ENCODE results near the gene ZCCHC24. TPM values are rescaled to one million over a fixed set of nuclear protein-coding genes. Genes with fewer than 3 reads are reported as not detected.

ZCCHC24 gene
- polyA plus RNA-seq, 4 donors = 0.89 to 13.0 (median 11.4) TPM

DNA sequence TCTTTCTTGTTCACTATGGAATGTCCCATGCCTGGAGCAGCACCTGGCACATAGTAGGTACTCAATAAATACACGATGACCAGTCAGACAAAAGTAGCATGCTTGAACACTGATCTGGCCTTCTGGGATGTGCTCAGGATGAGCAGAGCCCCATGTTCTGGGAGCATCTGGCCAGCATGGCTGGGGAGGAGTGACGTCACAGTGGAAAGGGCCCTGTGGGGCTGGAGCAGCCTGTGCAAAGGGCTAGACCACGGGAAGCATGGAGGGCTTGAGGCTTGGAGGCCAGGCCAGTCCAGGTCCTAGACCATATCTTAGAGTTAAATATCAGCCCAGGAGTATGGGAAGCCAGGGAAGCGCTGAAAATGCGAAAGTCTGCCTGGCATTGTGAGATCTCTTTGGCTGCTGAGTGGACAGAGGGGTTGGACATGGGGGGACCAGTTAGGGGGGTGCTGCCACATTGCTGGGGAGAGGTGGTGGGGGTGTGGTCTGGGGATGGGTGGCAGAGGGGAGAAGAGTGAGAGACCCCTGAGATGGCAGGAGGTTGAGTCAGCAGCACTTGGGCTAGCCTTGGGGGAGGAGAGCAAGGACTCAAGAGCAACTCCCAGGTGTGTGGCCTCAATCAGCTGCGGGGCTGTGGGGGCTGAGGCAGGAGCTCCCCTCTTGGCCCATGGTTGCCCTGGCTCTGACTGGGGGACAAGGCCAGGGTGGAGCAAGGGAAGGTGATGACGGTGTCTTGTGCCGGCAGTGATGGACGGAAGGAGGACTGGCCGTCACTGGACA, 34.9 kb downstream of the ZCCHC24 start:
- peak overlapping the region in 1 of 3 donors; percentile 12 for H3K27ac ChIP-seq (ENCODE audit: low read depth in 1 of 3, low read length in 2 of 3)
- H3K27me3 ChIP-seq (ENCODE audit: control insufficient read depth in 3 of 3, insufficient read depth in 3 of 3, low read length in 3 of 3) = no peaks in the 10 kb centered on the region
- no peak for DNase-seq
- H3K9me3 ChIP-seq (ENCODE audit: control insufficient read depth in 2 of 2, insufficient read depth in 1 of 2, low read depth in 1 of 2, low read length in 1 of 2) = no peaks in the 10 kb centered on the region
- peaks cover 0 to 23% (median 0%) of the 10 kb centered on the region in 3 donors for H3K4me1 ChIP-seq (ENCODE audit: control insufficient read depth in 3 of 3, insufficient read depth in 2 of 3, low read depth in 1 of 3, low read length in 2 of 3)
- FAIRE-seq = no peak
- WGBS, 3 donors = 83 to 86% (median 84%) methylated on average over 10 of the region's 10 CpGs
- no peak overlapping the region for H3K4me3 ChIP-seq (ENCODE audit: low read depth in 1 of 3, low read length in 3 of 3)
- H3K36me3 ChIP-seq (ENCODE audit: control insufficient read depth in 3 of 3, insufficient read depth in 2 of 3, low read depth in 1 of 3, low read length in 3 of 3) = peaks cover 0 to 36% (median 0%) of the 10 kb centered on the region in 3 donors

DNA sequence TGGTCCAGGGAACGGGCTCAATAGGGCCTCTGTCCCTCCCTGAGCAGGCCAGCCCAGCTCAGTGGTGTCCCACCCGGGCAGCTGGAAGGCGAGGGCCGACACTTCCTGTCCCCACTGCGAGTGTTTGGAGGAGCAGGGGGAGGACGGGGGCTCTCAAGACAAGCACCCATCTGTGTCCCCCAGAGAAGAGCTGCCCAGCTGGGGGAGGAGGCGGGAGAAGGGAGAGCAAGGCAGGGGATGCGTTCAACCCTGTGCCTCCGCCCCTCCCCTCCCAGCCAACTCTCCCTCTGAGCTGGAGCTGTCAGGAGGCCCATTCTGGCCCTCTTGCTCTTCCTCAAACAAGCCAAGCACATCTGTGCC, 35.7 kb downstream of the ZCCHC24 start:
- FAIRE-seq = no peak
- no peaks in the 10 kb centered on the region for H3K9me3 ChIP-seq (ENCODE audit: control insufficient read depth in 2 of 2, insufficient read depth in 1 of 2, low read depth in 1 of 2, low read length in 1 of 2)
- H3K4me1 ChIP-seq (ENCODE audit: control insufficient read depth in 3 of 3, insufficient read depth in 2 of 3, low read depth in 1 of 3, low read length in 2 of 3) = peaks cover 0 to 23% (median 2%) of the 10 kb centered on the region in 3 donors
- no peak for DNase-seq
- H3K27ac ChIP-seq (ENCODE audit: low read depth in 1 of 3, low read length in 2 of 3) = no peak overlapping the region
- no peaks in the 10 kb centered on the region for H3K27me3 ChIP-seq (ENCODE audit: control insufficient read depth in 3 of 3, insufficient read depth in 3 of 3, low read length in 3 of 3)
- 62 to 87% (median 75%) methylated on average over 9 of the region's 9 CpGs for WGBS, 3 donors
- H3K36me3 ChIP-seq (ENCODE audit: control insufficient read depth in 3 of 3, insufficient read depth in 2 of 3, low read depth in 1 of 3, low read length in 3 of 3) = peaks cover 0 to 29% (median 0%) of the 10 kb centered on the region in 3 donors
- no peak overlapping the region for H3K4me3 ChIP-seq (ENCODE audit: low read depth in 1 of 3, low read length in 3 of 3)

DNA sequence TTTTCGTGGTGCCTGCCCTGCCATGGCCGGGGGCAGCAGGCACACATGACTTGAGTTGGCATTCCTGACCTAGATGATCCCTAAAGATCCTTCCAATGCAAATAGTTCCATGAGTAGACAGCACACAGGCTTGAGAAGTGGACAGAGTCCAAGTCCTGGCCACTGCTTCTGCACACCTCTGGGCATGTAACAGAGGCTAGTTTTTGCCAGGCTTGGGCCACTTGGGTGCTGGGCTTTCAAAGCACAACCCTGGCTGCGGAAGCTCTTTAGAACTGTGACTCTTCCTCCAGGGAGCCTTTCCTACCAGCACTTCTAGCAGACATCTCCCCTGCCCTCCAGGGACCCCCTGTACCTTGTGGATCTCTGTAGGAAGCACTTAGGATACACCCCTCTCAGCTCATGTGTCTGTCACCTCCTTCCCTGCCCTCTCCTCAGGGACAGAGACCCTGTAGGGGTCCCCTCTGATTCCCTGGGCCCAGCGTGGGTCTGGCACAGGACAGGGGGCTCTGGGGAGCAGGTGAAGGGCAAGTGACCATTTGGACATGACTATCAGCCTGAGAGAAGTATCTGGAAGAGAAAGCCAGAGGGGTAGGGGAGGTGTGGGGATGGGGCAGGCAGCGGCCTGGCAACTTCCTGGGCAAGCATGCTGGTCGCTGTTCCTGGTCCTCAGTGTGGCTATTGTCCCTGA, 36.2 kb downstream of the ZCCHC24 start:
- Histone ChIP-seq H3K36me3 (ENCODE audit: control insufficient read depth in 3 of 3, insufficient read depth in 2 of 3, low read depth in 1 of 3, low read length in 3 of 3) (peaks cover 0 to 29% (median 0%) of the 10 kb centered on the region in 3 donors), H3K27me3 (ENCODE audit: control insufficient read depth in 3 of 3, insufficient read depth in 3 of 3, low read length in 3 of 3) (no peaks in the 10 kb centered on the region), H3K27ac (ENCODE audit: low read depth in 1 of 3, low read length in 2 of 3) (no peak overlapping the region), H3K4me1 (ENCODE audit: control insufficient read depth in 3 of 3, insufficient read depth in 2 of 3, low read depth in 1 of 3, low read length in 2 of 3) (peaks cover 0 to 28% (median 2%) of the 10 kb centered on the region in 3 donors), H3K9me3 (ENCODE audit: control insufficient read depth in 2 of 2, insufficient read depth in 1 of 2, low read depth in 1 of 2, low read length in 1 of 2) (no peaks in the 10 kb centered on the region), H3K4me3 (ENCODE audit: low read depth in 1 of 3, low read length in 3 of 3) (no peak overlapping the region)
- FAIRE-seq (no peak), DNase-seq (no peak)
- 77 to 87% (median 79%) methylated on average over 6 of the region's 6 CpGs for WGBS, 3 donors

GRCh38 chr10:79407811-79408795, 37.3 kb downstream of the ZCCHC24 start:
- FAIRE-seq (no peak), DNase-seq (no peak)
- peaks cover 0 to 35% (median 8%) of the 10 kb centered on the region in 3 donors for H3K4me1 ChIP-seq (ENCODE audit: control insufficient read depth in 3 of 3, insufficient read depth in 2 of 3, low read depth in 1 of 3, low read length in 2 of 3)
- no peaks in the 10 kb centered on the region for H3K9me3 ChIP-seq (ENCODE audit: control insufficient read depth in 2 of 2, insufficient read depth in 1 of 2, low read depth in 1 of 2, low read length in 1 of 2)
- 70 to 86% (median 80%) methylated on average over 17 of the region's 17 CpGs for WGBS, 3 donors
- peak overlapping the region in 1 of 3 donors; percentile 23 for H3K27ac ChIP-seq (ENCODE audit: low read depth in 1 of 3, low read length in 2 of 3)
- H3K4me3 ChIP-seq (ENCODE audit: low read depth in 1 of 3, low read length in 3 of 3) = no peak overlapping the region
- H3K27me3 ChIP-seq (ENCODE audit: control insufficient read depth in 3 of 3, insufficient read depth in 3 of 3, low read length in 3 of 3) = no peaks in the 10 kb centered on the region
- peaks cover 0 to 22% (median 0%) of the 10 kb centered on the region in 3 donors for H3K36me3 ChIP-seq (ENCODE audit: control insufficient read depth in 3 of 3, insufficient read depth in 2 of 3, low read depth in 1 of 3, low read length in 3 of 3)

- no peaks in the 10 kb centered on the region for H3K27me3 ChIP-seq (ENCODE audit: control insufficient read depth in 3 of 3, insufficient read depth in 3 of 3, low read length in 3 of 3)
- peaks cover 0 to 35% (median 8%) of the 10 kb centered on the region in 3 donors for H3K4me1 ChIP-seq (ENCODE audit: control insufficient read depth in 3 of 3, insufficient read depth in 2 of 3, low read depth in 1 of 3, low read length in 2 of 3)
- FAIRE-seq (no peak), DNase-seq (no peak)
- peaks cover 0 to 20% (median 0%) of the 10 kb centered on the region in 3 donors for H3K36me3 ChIP-seq (ENCODE audit: control insufficient read depth in 3 of 3, insufficient read depth in 2 of 3, low read depth in 1 of 3, low read length in 3 of 3)
- peak overlapping the region in 1 of 3 donors; percentile 22 for H3K27ac ChIP-seq (ENCODE audit: low read depth in 1 of 3, low read length in 2 of 3)
- no peak overlapping the region for H3K4me3 ChIP-seq (ENCODE audit: low read depth in 1 of 3, low read length in 3 of 3)
- H3K9me3 ChIP-seq (ENCODE audit: control insufficient read depth in 2 of 2, insufficient read depth in 1 of 2, low read depth in 1 of 2, low read length in 1 of 2) = no peaks in the 10 kb centered on the region
- 88 to 91% (median 90%) methylated on average over 9 of the region's 9 CpGs for WGBS, 3 donors
Measured at GRCh38 chr10:79407423-79407796, 38.0 kb downstream of the ZCCHC24 start.

- H3K27ac ChIP-seq (ENCODE audit: low read depth in 1 of 3, low read length in 2 of 3) = peak overlapping the region in 1 of 3 donors; percentile 22
- peaks cover 0 to 35% (median 8%) of the 10 kb centered on the region in 3 donors for H3K4me1 ChIP-seq (ENCODE audit: control insufficient read depth in 3 of 3, insufficient read depth in 2 of 3, low read depth in 1 of 3, low read length in 2 of 3)
- DNase-seq (no peak), FAIRE-seq (no peak)
- no peaks in the 10 kb centered on the region for H3K27me3 ChIP-seq (ENCODE audit: control insufficient read depth in 3 of 3, insufficient read depth in 3 of 3, low read length in 3 of 3)
- peaks cover 0 to 20% (median 0%) of the 10 kb centered on the region in 3 donors for H3K36me3 ChIP-seq (ENCODE audit: control insufficient read depth in 3 of 3, insufficient read depth in 2 of 3, low read depth in 1 of 3, low read length in 3 of 3)
- 52 to 71% (median 64%) methylated on average over 12 to 13 of the region's 13 CpGs for WGBS, 3 donors
- no peaks in the 10 kb centered on the region for H3K9me3 ChIP-seq (ENCODE audit: control insufficient read depth in 2 of 2, insufficient read depth in 1 of 2, low read depth in 1 of 2, low read length in 1 of 2)
- no peak overlapping the region for H3K4me3 ChIP-seq (ENCODE audit: low read depth in 1 of 3, low read length in 3 of 3)
Measured at GRCh38 chr10:79406683-79407422, 38.6 kb downstream of the ZCCHC24 start.

GRCh38 chr10:79405995-79406515, 39.4 kb downstream of the ZCCHC24 start:
- no peak for DNase-seq
- peak overlapping the region in 1 of 3 donors; percentile 14 for H3K27ac ChIP-seq (ENCODE audit: low read depth in 1 of 3, low read length in 2 of 3)
- peaks cover 0 to 24% (median 0%) of the 10 kb centered on the region in 3 donors for H3K36me3 ChIP-seq (ENCODE audit: control insufficient read depth in 3 of 3, insufficient read depth in 2 of 3, low read depth in 1 of 3, low read length in 3 of 3)
- no peak overlapping the region for H3K4me3 ChIP-seq (ENCODE audit: low read depth in 1 of 3, low read length in 3 of 3)
- no peak for FAIRE-seq
- H3K9me3 ChIP-seq (ENCODE audit: control insufficient read depth in 2 of 2, insufficient read depth in 1 of 2, low read depth in 1 of 2, low read length in 1 of 2) = no peaks in the 10 kb centered on the region
- no peaks in the 10 kb centered on the region for H3K27me3 ChIP-seq (ENCODE audit: control insufficient read depth in 3 of 3, insufficient read depth in 3 of 3, low read length in 3 of 3)
- H3K4me1 ChIP-seq (ENCODE audit: control insufficient read depth in 3 of 3, insufficient read depth in 2 of 3, low read depth in 1 of 3, low read length in 2 of 3) = peaks cover 0 to 35% (median 8%) of the 10 kb centered on the region in 3 donors
- WGBS, 3 donors = 70 to 73% (median 70%) methylated on average over 8 of the region's 8 CpGs

Data from small intestine (tissue), 7 donors.